Measurements from ENCODE around the gene LRRC2. TPM values are rescaled to one million over a fixed set of nuclear protein-coding genes. Genes with fewer than 3 reads are reported as not detected.
A peak's percentile ranks its signal among the peaks of the same experiment; 100 is the strongest.
"Not testable (repeated sequence)": the region's sequence is repeated elsewhere in the genome, so short reads cannot be mapped to it uniquely, and the experiment has no call there.

Gene LRRC2
- polyA plus RNA-seq, 1 donor = 0.72 TPM

DNA sequence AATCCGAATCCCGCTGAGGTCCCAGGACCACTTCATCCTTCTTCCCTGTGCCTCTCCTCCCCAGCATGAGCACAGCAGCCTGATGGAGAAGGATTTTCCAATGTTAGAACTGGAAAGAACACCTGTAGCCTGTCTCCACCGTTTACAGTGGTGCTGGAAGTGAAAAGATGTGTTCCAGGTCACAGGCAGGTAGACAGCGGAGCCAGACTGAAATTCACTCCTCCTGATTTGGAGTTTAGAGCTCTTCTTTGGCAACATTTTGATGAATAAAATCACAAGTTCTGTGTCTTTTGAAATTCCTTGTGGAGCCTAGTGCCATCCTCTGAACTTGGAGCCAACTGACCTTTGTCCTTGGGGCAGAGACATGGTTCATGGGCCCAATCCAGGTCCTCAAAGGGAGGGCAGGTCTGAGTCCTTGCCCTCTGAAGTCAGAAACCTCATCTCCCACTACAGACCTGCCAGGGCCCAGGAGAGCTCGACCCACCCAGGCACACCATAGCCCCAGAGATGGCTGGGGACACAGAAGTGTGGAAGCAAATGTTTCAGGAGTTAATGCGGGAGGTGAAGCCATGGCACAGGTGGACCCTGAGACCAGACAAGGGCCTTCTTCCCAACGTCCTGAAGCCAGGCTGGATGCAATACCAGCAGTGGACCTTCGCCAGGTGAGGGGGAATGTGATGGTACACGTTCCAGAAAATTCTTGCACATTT, 68.4 kb downstream of the LRRC2 start, which contains the start of gene RTP3:
Gene RTP3 (plus strand): TSS at position 421 of the 710 bp plus-strand sequence. CDS start 87 bp downstream, at position 508.
- no peaks in the 10 kb centered on the region for H3K9me3 ChIP-seq (ENCODE audit: control insufficient read depth, low read depth, low read length)
- H3K36me3 ChIP-seq (ENCODE audit: control insufficient read depth, insufficient read depth, low read length) = no peaks in the 10 kb centered on the region
- H3K4me3 ChIP-seq (ENCODE audit: low read length) = no peak within 1 kb of the TSS
- peaks cover 9% of the 10 kb centered on the region for H3K4me1 ChIP-seq (ENCODE audit: control insufficient read depth, insufficient read depth, low read length)
- whole genome bisulfite sequencing (ENCODE audit: insufficient coverage, low lambda C conversion rate) = no CpG with 5 or more reads among the region's 9 CpGs
- DNase-seq = no peak
- no peaks in the 10 kb centered on the region for H3K27me3 ChIP-seq (ENCODE audit: control insufficient read depth, insufficient read depth, low read length)
- no peak within 1 kb of the TSS for H3K27ac ChIP-seq (ENCODE audit: low read length)

GRCh38 chr3:46496746-46497555, 69.2 kb downstream of the LRRC2 start:
- Histone ChIP-seq H3K4me1 (ENCODE audit: control insufficient read depth, insufficient read depth, low read length) (peaks cover 9% of the 10 kb centered on the region), H3K27me3 (ENCODE audit: control insufficient read depth, insufficient read depth, low read length) (no peaks in the 10 kb centered on the region), H3K9me3 (ENCODE audit: control insufficient read depth, low read depth, low read length) (no peaks in the 10 kb centered on the region), H3K36me3 (ENCODE audit: control insufficient read depth, insufficient read depth, low read length) (no peaks in the 10 kb centered on the region), H3K27ac (ENCODE audit: low read length) (no peak overlapping the region), H3K4me3 (ENCODE audit: low read length) (no peak overlapping the region)
- no peak for DNase-seq
- no CpG with 5 or more reads among the region's 9 CpGs for WGBS (ENCODE audit: insufficient coverage, low lambda C conversion rate)

DNA sequence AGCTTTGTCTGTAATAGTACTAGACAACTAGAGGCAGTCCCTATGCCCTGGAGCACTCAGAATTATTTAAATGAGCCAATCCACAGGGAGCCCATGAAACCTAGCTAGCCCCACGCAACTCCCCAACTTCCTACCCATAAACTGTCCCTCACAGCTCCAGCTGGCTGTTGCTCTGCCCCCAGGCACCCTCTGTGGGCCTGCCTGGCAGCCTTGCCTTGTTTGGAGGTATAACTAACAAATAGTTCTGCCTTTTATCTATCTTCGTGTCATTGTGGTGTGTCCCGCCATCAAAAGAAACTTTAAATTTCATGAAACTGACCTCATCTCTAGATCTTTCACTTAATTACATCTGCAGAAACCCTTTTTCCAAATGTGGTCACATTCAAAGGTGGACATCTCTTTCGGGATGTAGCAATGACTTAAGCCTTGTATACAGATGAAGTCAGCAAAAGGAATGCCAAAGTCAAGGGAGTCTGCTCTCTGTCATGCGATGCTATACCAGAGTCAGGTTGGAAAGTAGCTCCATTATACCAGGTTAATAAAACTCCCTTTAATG, 70.1 kb downstream of the LRRC2 start:
- Histone ChIP-seq H3K36me3 (ENCODE audit: control insufficient read depth, insufficient read depth, low read length) (no peaks in the 10 kb centered on the region), H3K4me3 (ENCODE audit: low read length) (no peak overlapping the region), H3K27me3 (ENCODE audit: control insufficient read depth, insufficient read depth, low read length) (no peaks in the 10 kb centered on the region), H3K27ac (ENCODE audit: low read length) (no peak overlapping the region), H3K4me1 (ENCODE audit: control insufficient read depth, insufficient read depth, low read length) (peaks cover 9% of the 10 kb centered on the region), H3K9me3 (ENCODE audit: control insufficient read depth, low read depth, low read length) (no peaks in the 10 kb centered on the region)
- WGBS (ENCODE audit: insufficient coverage, low lambda C conversion rate) = 80% methylated on average over 2 of the region's 5 CpGs
- no peak for DNase-seq

DNA sequence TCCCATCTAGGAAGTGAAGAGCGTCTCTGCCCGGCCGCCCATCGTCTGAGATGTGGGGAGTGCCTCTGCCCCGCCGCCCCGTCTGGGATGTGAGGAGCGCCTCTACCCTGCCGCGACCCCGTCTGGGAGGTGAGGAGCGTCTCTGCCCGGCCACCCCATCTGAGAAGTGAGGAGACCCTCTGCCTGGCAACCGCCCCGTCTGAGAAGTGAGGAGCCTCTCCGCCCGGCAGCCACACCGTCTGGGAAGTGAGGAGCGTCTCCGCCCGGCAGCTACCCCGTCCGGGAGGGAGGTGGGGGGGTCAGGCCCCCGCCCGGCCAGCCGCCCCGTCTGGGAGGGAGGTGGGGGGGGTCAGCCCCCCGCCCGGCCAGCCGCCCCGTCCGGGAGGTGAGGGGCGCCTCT, 71.6 kb downstream of the LRRC2 start:
- not testable (repeated sequence) for DNase-seq; H3K36me3 ChIP-seq (ENCODE audit: control insufficient read depth, insufficient read depth, low read length); H3K27ac ChIP-seq (ENCODE audit: low read length); H3K9me3 ChIP-seq (ENCODE audit: control insufficient read depth, low read depth, low read length); H3K4me3 ChIP-seq (ENCODE audit: low read length); H3K4me1 ChIP-seq (ENCODE audit: control insufficient read depth, insufficient read depth, low read length); H3K27me3 ChIP-seq (ENCODE audit: control insufficient read depth, insufficient read depth, low read length)
- no CpG with 5 or more reads among the region's 33 CpGs for WGBS (ENCODE audit: insufficient coverage, low lambda C conversion rate)

DNA sequence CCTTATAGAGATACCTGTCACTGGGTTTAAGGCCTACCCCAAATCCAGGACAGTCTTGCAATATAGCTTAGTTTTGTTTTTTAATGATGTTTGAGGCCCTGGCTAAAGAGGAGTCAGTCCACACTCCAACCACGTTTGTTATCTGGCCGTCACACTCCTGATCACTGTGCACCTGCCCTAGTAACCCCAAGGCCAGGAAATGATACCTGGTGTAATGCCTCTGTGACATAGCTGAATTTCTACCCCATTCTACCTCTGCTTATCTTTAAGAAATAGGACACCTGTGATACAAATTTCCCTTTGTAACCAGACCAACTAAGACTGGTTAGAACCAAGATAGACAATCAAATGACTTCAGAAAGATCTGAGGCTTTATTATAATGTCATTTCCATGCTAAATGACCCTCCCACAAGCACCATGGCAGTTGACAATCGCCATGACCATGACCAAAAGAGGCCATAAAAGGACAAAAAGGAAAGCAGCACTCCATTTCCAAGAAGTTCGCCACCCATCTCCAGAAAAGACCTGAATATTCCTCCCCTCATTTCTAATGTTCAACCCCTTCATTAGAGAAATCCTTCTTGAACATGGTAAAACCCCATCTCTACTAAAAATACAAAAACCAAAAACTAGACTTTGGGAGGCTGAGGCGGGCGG, 73.1 kb downstream of the LRRC2 start:
- Histone ChIP-seq H3K4me3 (ENCODE audit: low read length) (no peak overlapping the region), H3K27me3 (ENCODE audit: control insufficient read depth, insufficient read depth, low read length) (no peaks in the 10 kb centered on the region), H3K27ac (ENCODE audit: low read length) (no peak overlapping the region), H3K4me1 (ENCODE audit: control insufficient read depth, insufficient read depth, low read length) (peaks cover 15% of the 10 kb centered on the region), H3K9me3 (ENCODE audit: control insufficient read depth, low read depth, low read length) (no peaks in the 10 kb centered on the region), H3K36me3 (ENCODE audit: control insufficient read depth, insufficient read depth, low read length) (no peaks in the 10 kb centered on the region)
- WGBS (ENCODE audit: insufficient coverage, low lambda C conversion rate) = no CpG with 5 or more reads among the region's 6 CpGs
- DNase-seq = peak; percentile 35 to 65

DNA sequence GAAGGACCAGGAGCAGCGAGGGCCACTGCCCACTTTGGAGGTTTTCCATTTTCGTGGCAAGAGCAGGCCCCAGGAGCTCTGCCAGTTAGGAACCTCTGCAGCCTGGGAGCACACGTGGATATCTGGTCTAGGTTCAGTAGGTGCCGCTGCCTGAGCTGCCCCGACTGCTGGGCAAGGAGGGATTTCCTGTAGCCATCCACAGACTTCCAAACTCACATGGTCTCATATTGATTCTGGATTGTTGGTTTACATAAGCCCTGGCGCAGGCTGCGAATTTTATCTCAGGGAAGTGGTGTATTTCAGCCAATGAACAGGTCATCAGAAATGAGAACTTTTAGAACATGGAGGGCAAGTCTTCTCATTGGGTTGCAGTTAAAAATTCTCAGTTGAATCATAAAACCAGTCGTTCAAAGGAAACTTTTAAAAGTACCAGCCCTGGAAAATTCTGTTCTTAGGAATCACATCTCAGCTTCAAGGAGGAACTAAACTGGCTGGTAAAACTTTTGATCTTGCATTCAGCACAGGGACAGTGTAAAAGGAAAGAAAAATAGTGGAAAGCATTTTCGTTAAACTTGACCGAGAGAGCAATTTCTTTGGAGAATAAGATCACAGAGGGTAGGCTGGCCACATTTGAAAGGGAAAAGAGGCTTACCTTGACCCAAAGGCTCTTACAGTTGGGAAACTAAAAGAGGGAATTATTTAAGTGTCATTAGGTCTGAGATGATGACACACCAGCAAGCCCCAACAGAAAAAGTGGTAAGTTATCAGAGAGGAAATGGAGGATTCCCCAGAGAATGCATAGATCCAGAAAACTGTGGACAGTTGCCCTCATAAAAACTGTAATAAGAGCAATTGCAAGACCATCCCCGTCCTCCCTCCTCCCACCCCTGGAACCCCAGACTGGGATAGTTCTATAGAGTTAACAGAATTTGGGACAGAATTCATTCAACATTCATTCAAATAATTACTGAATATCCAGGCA, 74.7 kb downstream of the LRRC2 start:
- Histone ChIP-seq H3K27me3 (ENCODE audit: control insufficient read depth, insufficient read depth, low read length) (no peaks in the 10 kb centered on the region), H3K9me3 (ENCODE audit: control insufficient read depth, low read depth, low read length) (no peaks in the 10 kb centered on the region), H3K4me3 (ENCODE audit: low read length) (no peak overlapping the region), H3K27ac (ENCODE audit: low read length) (no peak overlapping the region), H3K36me3 (ENCODE audit: control insufficient read depth, insufficient read depth, low read length) (no peaks in the 10 kb centered on the region), H3K4me1 (ENCODE audit: control insufficient read depth, insufficient read depth, low read length) (peaks cover 12% of the 10 kb centered on the region)
- 71% methylated on average over 1 of the region's 11 CpGs for WGBS (ENCODE audit: insufficient coverage, low lambda C conversion rate)
- no peak for DNase-seq

- Histone ChIP-seq H3K27ac (ENCODE audit: low read length) (no peak overlapping the region), H3K9me3 (ENCODE audit: control insufficient read depth, low read depth, low read length) (no peaks in the 10 kb centered on the region), H3K27me3 (ENCODE audit: control insufficient read depth, insufficient read depth, low read length) (no peaks in the 10 kb centered on the region), H3K4me3 (ENCODE audit: low read length) (no peak overlapping the region), H3K4me1 (ENCODE audit: control insufficient read depth, insufficient read depth, low read length) (peaks cover 20% of the 10 kb centered on the region), H3K36me3 (ENCODE audit: control insufficient read depth, insufficient read depth, low read length) (no peaks in the 10 kb centered on the region)
- no peak for DNase-seq
- WGBS (ENCODE audit: insufficient coverage, low lambda C conversion rate) = 100% methylated on average over 1 of the region's 6 CpGs
Observed at GRCh38 chr3:46490338-46491084, 75.6 kb downstream of the LRRC2 start.

DNA sequence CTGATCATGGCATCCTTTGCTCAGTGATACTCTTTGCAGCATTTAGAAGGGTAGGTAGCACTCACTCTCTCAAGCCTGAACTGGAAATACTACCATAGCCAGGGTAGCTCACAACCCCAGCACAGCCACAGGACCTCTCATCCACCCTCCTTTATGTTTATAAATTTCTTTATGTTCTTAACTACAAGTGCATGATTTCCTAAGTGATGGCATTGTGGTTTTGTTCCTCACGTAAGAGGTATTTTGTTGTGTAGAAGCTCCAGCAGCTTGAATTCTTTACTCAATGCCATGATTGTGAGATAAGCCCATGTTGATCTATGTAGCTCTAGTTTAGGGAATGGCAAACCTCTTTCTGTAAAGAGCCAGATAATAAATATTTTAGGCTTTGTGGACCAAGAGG, 76.2 kb downstream of the LRRC2 start:
- Histone ChIP-seq H3K27ac (ENCODE audit: low read length) (no peak overlapping the region), H3K36me3 (ENCODE audit: control insufficient read depth, insufficient read depth, low read length) (no peaks in the 10 kb centered on the region), H3K4me3 (ENCODE audit: low read length) (no peak overlapping the region), H3K4me1 (ENCODE audit: control insufficient read depth, insufficient read depth, low read length) (peaks cover 26% of the 10 kb centered on the region), H3K27me3 (ENCODE audit: control insufficient read depth, insufficient read depth, low read length) (no peaks in the 10 kb centered on the region), H3K9me3 (ENCODE audit: control insufficient read depth, low read depth, low read length) (no peaks in the 10 kb centered on the region)
- DNase-seq = no peak
- WGBS (ENCODE audit: insufficient coverage, low lambda C conversion rate) = 71% methylated on average over 1 of the region's 1 CpG

DNA sequence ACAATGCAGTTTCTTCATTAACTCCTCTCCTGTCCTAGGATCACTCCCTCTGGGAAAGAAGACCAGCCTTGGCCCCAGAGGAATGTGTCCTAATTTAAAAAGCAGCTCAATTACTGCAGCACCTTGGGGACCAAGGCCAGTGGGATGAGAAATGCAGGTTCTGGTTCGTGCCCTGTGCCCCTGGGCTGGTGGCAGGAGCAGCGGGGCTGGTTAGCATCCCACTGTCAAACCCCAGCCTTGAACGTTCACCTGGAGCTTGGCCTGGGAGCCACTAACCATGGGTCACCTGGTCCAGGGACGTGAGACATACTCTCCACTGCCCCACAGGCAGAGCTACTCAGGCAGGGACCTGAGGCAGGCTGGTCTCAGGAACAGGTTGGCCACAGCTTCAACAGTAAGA, 76.7 kb downstream of the LRRC2 start:
- DNase-seq = no peak
- Histone ChIP-seq H3K27me3 (ENCODE audit: control insufficient read depth, insufficient read depth, low read length) (no peaks in the 10 kb centered on the region), H3K36me3 (ENCODE audit: control insufficient read depth, insufficient read depth, low read length) (no peaks in the 10 kb centered on the region), H3K27ac (ENCODE audit: low read length) (no peak overlapping the region), H3K4me1 (ENCODE audit: control insufficient read depth, insufficient read depth, low read length) (peaks cover 31% of the 10 kb centered on the region), H3K4me3 (ENCODE audit: low read length) (no peak overlapping the region), H3K9me3 (ENCODE audit: control insufficient read depth, low read depth, low read length) (no peaks in the 10 kb centered on the region)
- no CpG with 5 or more reads among the region's 4 CpGs for WGBS (ENCODE audit: insufficient coverage, low lambda C conversion rate)

Data from large intestine (tissue), 3 donors.